H9 (cell line): ENCODE measurements around the gene PLXND1. TPM values are rescaled to one million over a fixed set of nuclear protein-coding genes. Genes with fewer than 3 reads are reported as not detected.

Experiments
- DNase-seq: peaks from one replicate; pipeline ENCODE4 v3.0.0-alpha.2; 2017
- H2AFZ ChIP-seq: one replicate; pipeline ENCODE4 v1.6.1; 2013; ENCODE audit warnings: mild to moderate bottlenecking, low read length, control low read depth, moderate library complexity
- H2AK5ac ChIP-seq: 2 replicates; pipeline ENCODE4 v1.6.1; 2013; ENCODE audit warnings: low read length, control low read depth, mixed read lengths; ENCODE audit not compliant: insufficient read length
- H2BK120ac ChIP-seq: one replicate; pipeline ENCODE4 v1.6.1; 2013; ENCODE audit warnings: low read depth, mild to moderate bottlenecking, low read length, control low read depth, inconsistent platforms; ENCODE audit not compliant: poor library complexity, severe bottlenecking
- H2BK12ac ChIP-seq: 2 replicates; pipeline ENCODE4 v1.6.1; 2013; ENCODE audit warnings: low read length, control low read depth, mixed read lengths, low read depth; ENCODE audit not compliant: insufficient read length
- H2BK15ac ChIP-seq: 2 replicates; pipeline ENCODE4 v1.6.1; 2013; ENCODE audit warnings: low read depth, low read length, control low read depth
- H2BK20ac ChIP-seq: one replicate; pipeline ENCODE4 v1.6.1; 2013; ENCODE audit warnings: low read depth, mild to moderate bottlenecking, low read length, control low read depth, inconsistent platforms; ENCODE audit not compliant: poor library complexity, severe bottlenecking
- H2BK5ac ChIP-seq: 2 replicates; pipeline ENCODE4 v1.6.1; 2013; ENCODE audit warnings: low read length, control low read depth, mixed read lengths; ENCODE audit not compliant: insufficient read length
- H3K14ac ChIP-seq: 2 replicates; pipeline ENCODE4 v1.6.1; 2013; ENCODE audit warnings: low read length, control low read depth; ENCODE audit not compliant: insufficient read depth
- H3K18ac ChIP-seq: 2 replicates; pipeline ENCODE4 v1.6.1; 2013; ENCODE audit warnings: low read depth, mild to moderate bottlenecking, mixed read lengths, low read length, control low read depth; ENCODE audit not compliant: insufficient read length
- H3K23ac ChIP-seq: 2 replicates; pipeline ENCODE4 v1.6.1; 2013; ENCODE audit warnings: low read length, control low read depth, mixed read lengths, low read depth; ENCODE audit not compliant: insufficient read length
- H3K23me2 ChIP-seq: 2 replicates; pipeline ENCODE4 v1.6.1; 2013; ENCODE audit warnings: low read depth, mild to moderate bottlenecking, mixed read lengths, low read length, control low read depth; ENCODE audit not compliant: insufficient read length, poor library complexity, severe bottlenecking
- H3K27ac ChIP-seq: 2 replicates; pipeline ENCODE4 v1.5.1; 2013; ENCODE audit warnings: low read length, control low read depth, mixed read lengths, low read depth; ENCODE audit not compliant: insufficient read length
- H3K27me3 ChIP-seq: 2 replicates; pipeline ENCODE4 v1.6.1; 2013; ENCODE audit warnings: low read length, control low read depth, inconsistent platforms; ENCODE audit not compliant: insufficient read depth
- H3K4ac ChIP-seq: 2 replicates; pipeline ENCODE4 v1.6.1; 2013; ENCODE audit warnings: low read depth, mild to moderate bottlenecking, control low read depth, inconsistent platforms, low read length, moderate library complexity
- H3K4me1 ChIP-seq: 2 replicates; pipeline ENCODE4 v1.6.1; 2013; ENCODE audit warnings: low read length, control low read depth, inconsistent platforms; ENCODE audit not compliant: insufficient read depth
- H3K4me2 ChIP-seq: 2 replicates; pipeline ENCODE4 v1.6.1; 2013; ENCODE audit warnings: low read length, control low read depth, mixed read lengths; ENCODE audit not compliant: insufficient read length, insufficient read depth
- H3K56ac ChIP-seq: 2 replicates; pipeline ENCODE4 v1.6.1; 2013; ENCODE audit warnings: low read depth, mild to moderate bottlenecking, mixed read lengths, low read length, control low read depth; ENCODE audit not compliant: insufficient read length
- H3K79me1 ChIP-seq: 2 replicates; pipeline ENCODE4 v1.6.1; 2013; ENCODE audit warnings: low read depth, mild to moderate bottlenecking, moderate library complexity, low read length, control low read depth, inconsistent platforms; ENCODE audit not compliant: insufficient read depth, poor library complexity, severe bottlenecking
- H3K79me2 ChIP-seq: 2 replicates; pipeline ENCODE4 v1.6.1; 2013; ENCODE audit warnings: low read length, control low read depth, inconsistent platforms; ENCODE audit not compliant: insufficient read depth
- H3K9ac ChIP-seq: 2 replicates; pipeline ENCODE4 v1.6.1; 2013; ENCODE audit warnings: low read length, control low read depth, mixed read lengths; ENCODE audit not compliant: insufficient read length; ENCODE audit errors: extremely low read depth
- H3K9me3 ChIP-seq: one replicate; pipeline ENCODE4 v1.6.1; 2013; ENCODE audit warnings: low read depth, low read length, inconsistent platforms; ENCODE audit not compliant: control insufficient read depth
- H3T11ph ChIP-seq: one replicate; pipeline ENCODE4 v1.6.1; 2013; ENCODE audit warnings: mild to moderate bottlenecking, low read length, control low read depth, inconsistent platforms
- H4K20me1 ChIP-seq: one replicate; pipeline ENCODE4 v1.6.1; 2013; ENCODE audit not compliant: control insufficient read depth, insufficient read length, insufficient read depth
- H4K5ac ChIP-seq: 2 replicates; pipeline ENCODE4 v1.6.1; 2013; ENCODE audit warnings: low read depth, mild to moderate bottlenecking, mixed read lengths, low read length, control low read depth; ENCODE audit not compliant: insufficient read length
- H4K8ac ChIP-seq: replicated peaks from 2 replicates; pipeline ENCODE4 v1.6.1; 2013; ENCODE audit warnings: low read length, control low read depth, mixed read lengths, low read depth; ENCODE audit not compliant: insufficient read length
- H4K91ac ChIP-seq: 2 replicates; pipeline ENCODE4 v1.6.1; 2013; ENCODE audit warnings: low read depth, mild to moderate bottlenecking, moderate library complexity, mixed read lengths, low read length, control low read depth; ENCODE audit not compliant: insufficient read length
- H3K27ac Mint-ChIP-seq, 3 experiments: 2 replicates in 2 of 3; 3 replicates in 1 of 3; pipeline ENCODE4 v1.8.0; 2020 to 2021; ENCODE audit warnings: mixed read lengths in 3 of 3, mild to moderate bottlenecking in 1 of 3, moderate library complexity in 1 of 3
- H3K27me3 Mint-ChIP-seq: 2 replicates; pipeline ENCODE4 v1.8.0; 2021; ENCODE audit warnings: low read depth, mild to moderate bottlenecking, moderate library complexity, mixed read lengths
- H3K36me3 Mint-ChIP-seq, 3 experiments: 2 replicates in 2 of 3; 3 replicates in 1 of 3; pipeline ENCODE4 v1.8.0; 2020 to 2021; ENCODE audit warnings: low read depth in 3 of 3, mixed read lengths in 3 of 3; ENCODE audit not compliant: insufficient read depth in 1 of 3
- H3K4me1 Mint-ChIP-seq, 2 experiments: 2 replicates each; pipeline ENCODE4 v1.8.0; 2020; ENCODE audit warnings: mixed read lengths in 2 of 2
- H3K4me3 Mint-ChIP-seq, 2 experiments: 2 replicates in 1 of 2; 3 replicates in 1 of 2; pipeline ENCODE4 v1.8.0; 2020 to 2021; ENCODE audit warnings: mild to moderate bottlenecking in 2 of 2, mixed read lengths in 2 of 2, moderate library complexity in 1 of 2
- H3K9me3 Mint-ChIP-seq, 2 experiments: 2 replicates in 1 of 2; 3 replicates in 1 of 2; pipeline ENCODE4 v1.8.0; 2020; ENCODE audit warnings: mild to moderate bottlenecking in 2 of 2, mixed read lengths in 2 of 2, moderate library complexity in 1 of 2
- WGBS: extraction: QIAGEN DNeasy Blood & Tissue Kit; methylation state at CpG from one replicate; pipeline ENCODE4 v1.1.7; 2013; ENCODE audit warnings: missing lambda C conversion rate, low lambda C conversion rate, mixed read lengths; ENCODE audit not compliant: insufficient read length; ENCODE audit errors: extremely low coverage; 5-methylcytosine and 5-hydroxymethylcytosine counted together
- total RNA-seq: library from RNA; stranded (reverse); gene quantifications from 2 replicates; pipeline ENCODE4 v1.2.1, GENCODE V29; 2021
- TF ChIP-seq, protein P1 (sequence below): fragments of 200-600 bp; sonication (generic); conservative IDR thresholded peaks from 3 replicates; pipeline ENCODE4 v1.8.0; 2021; ENCODE audit warnings: antibody characterized with exemption, mild to moderate bottlenecking

The PLXND1 gene
- total RNA-seq, 1 experiment from 2014 or later: 50.9 TPM

DNA sequence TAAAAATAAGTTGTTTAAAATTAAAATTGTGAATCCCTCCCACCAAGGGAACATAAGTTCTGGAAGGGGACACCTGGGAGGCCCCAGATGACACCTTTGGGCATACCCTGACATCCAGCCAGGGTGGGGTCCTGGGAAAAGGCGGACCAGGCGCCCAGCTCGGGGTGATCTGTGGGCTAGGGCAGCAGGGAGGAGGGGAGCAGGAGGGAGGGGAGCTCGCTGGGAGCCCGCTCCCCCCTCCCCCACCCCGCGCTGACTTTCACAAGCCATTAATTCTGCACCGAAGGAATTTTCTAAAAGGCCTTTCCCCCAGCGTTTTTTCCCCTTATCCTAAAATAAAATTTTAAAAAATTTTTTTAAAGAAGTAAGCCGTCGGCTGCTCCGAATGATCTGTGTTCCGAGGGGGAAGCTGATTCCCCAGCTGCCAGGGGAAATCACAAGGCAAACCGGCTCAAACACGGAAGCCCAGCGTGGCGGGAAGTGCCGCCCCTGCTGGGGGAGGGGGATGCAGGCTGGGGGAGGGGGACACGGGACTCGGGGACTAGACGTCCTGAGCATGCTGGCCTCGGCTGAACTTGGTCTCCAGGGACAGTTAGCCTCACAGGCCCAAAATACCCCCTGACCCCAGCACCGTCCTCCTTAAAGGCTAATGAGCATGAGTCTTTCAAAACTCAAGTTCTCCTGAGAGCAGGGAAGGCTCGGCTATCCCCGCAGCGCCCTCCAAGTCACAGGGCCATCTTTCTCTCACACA is 13.9 kb downstream of the PLXND1 start:
- no peak overlapping the region for H3K4ac ChIP-seq
- H2BK20ac ChIP-seq: no peak overlapping the region
- H3K56ac ChIP-seq: no peak overlapping the region
- no peak overlapping the region for H3K9ac ChIP-seq
- no peak overlapping the region for H2BK12ac ChIP-seq
- H3K27me3 Mint-ChIP-seq: no peaks in the 10 kb centered on the region
- no peak overlapping the region for H3T11ph ChIP-seq
- H2BK15ac ChIP-seq: no peak overlapping the region
- no peak overlapping the region for H3K27ac ChIP-seq
- H3K9me3 ChIP-seq: no peaks in the 10 kb centered on the region
- H2AK5ac ChIP-seq: no peak overlapping the region
- H3K79me1 ChIP-seq: no peaks in the 10 kb centered on the region
- peaks cover 44 to 65% of the 10 kb centered on the region in 2 experiments for H3K4me1 Mint-ChIP-seq
- H3K4me2 ChIP-seq: peak overlapping the region; percentile 28
- peak overlapping the region in 2 of 3 experiments; percentile 89 to 92; a peak in 4 of 7 replicates for H3K27ac Mint-ChIP-seq
- no CpG with 5 or more reads among the region's 26 CpGs for WGBS
- peaks cover 12% of the 10 kb centered on the region; the same call in 1 of the 2 replicates for H3K4me1 ChIP-seq
- no peaks in the 10 kb centered on the region for H3K79me2 ChIP-seq
- H2BK120ac ChIP-seq: no peak overlapping the region
- TF ChIP-seq, protein P1, sequence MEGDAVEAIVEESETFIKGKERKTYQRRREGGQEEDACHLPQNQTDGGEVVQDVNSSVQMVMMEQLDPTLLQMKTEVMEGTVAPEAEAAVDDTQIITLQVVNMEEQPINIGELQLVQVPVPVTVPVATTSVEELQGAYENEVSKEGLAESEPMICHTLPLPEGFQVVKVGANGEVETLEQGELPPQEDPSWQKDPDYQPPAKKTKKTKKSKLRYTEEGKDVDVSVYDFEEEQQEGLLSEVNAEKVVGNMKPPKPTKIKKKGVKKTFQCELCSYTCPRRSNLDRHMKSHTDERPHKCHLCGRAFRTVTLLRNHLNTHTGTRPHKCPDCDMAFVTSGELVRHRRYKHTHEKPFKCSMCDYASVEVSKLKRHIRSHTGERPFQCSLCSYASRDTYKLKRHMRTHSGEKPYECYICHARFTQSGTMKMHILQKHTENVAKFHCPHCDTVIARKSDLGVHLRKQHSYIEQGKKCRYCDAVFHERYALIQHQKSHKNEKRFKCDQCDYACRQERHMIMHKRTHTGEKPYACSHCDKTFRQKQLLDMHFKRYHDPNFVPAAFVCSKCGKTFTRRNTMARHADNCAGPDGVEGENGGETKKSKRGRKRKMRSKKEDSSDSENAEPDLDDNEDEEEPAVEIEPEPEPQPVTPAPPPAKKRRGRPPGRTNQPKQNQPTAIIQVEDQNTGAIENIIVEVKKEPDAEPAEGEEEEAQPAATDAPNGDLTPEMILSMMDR: no peak
- H2BK5ac ChIP-seq: no peak overlapping the region
- no peaks in the 10 kb centered on the region for H4K20me1 ChIP-seq
- no peak overlapping the region for H4K8ac ChIP-seq
- H4K5ac ChIP-seq: no peak overlapping the region
- H3K14ac ChIP-seq: peak overlapping the region; percentile 16; the same call in 1 of the 2 replicates
- H4K91ac ChIP-seq: no peak overlapping the region
- no peaks in the 10 kb centered on the region for H3K23me2 ChIP-seq
- no peak overlapping the region for H2AFZ ChIP-seq
- no peaks in the 10 kb centered on the region; a peak in 1 of 7 replicates for H3K36me3 Mint-ChIP-seq
- H3K27me3 ChIP-seq: no peaks in the 10 kb centered on the region
- no peak overlapping the region for H3K18ac ChIP-seq
- H3K4me3 Mint-ChIP-seq: peak overlapping the region; percentile 33 to 67; a peak in 4 of 5 replicates
- no peak overlapping the region for H3K23ac ChIP-seq
- peak; percentile 68 for DNase-seq
- H3K9me3 Mint-ChIP-seq: no peaks in the 10 kb centered on the region; a peak in 1 of 5 replicates
